ENCODE results near the gene BARHL1. TPM values are rescaled to one million over a fixed set of nuclear protein-coding genes. Genes with fewer than 3 reads are reported as not detected.

The BARHL1 gene
- 2.4 TPM for total RNA-seq (ENCODE audit: unreplicated experiment)
- long read RNA-seq = 0 reads

GRCh38 chr9:132582276-132582785, at the start of gene BARHL1:
TSS of gene BARHL1 (plus strand) at chr9:132582606. CDS start at chr9:132582798, 192 bp downstream.
- TF ChIP-seq CTCF (IDR thresholded peaks at IDR 0.05; ENCODE audit: unreplicated experiment) = no peak
- Mint-ChIP-seq H3K27ac (ENCODE audit: unreplicated experiment) (peak within 1 kb of the TSS; percentile 72), H3K36me3 (ENCODE audit: low read depth, unreplicated experiment) (peaks cover 4% of the 10 kb centered on the region), H3K27me3 (ENCODE audit: unreplicated experiment) (peaks cover 18% of the 10 kb centered on the region), H3K4me3 (ENCODE audit: unreplicated experiment) (peak within 1 kb of the TSS; percentile 86), H3K9me3 (ENCODE audit: unreplicated experiment) (no peaks in the 10 kb centered on the region), H3K4me1 (ENCODE audit: unreplicated experiment) (peaks cover 46% of the 10 kb centered on the region)
- DNase-seq (ENCODE audit: low spot score) = no peak

- no peak for DNase-seq (ENCODE audit: low spot score)
- Mint-ChIP-seq H3K9me3 (ENCODE audit: unreplicated experiment) (no peaks in the 10 kb centered on the region), H3K27ac (ENCODE audit: unreplicated experiment) (no peak overlapping the region), H3K4me1 (ENCODE audit: unreplicated experiment) (no peaks in the 10 kb centered on the region), H3K27me3 (ENCODE audit: unreplicated experiment) (no peaks in the 10 kb centered on the region), H3K4me3 (ENCODE audit: unreplicated experiment) (no peak overlapping the region), H3K36me3 (ENCODE audit: low read depth, unreplicated experiment) (no peaks in the 10 kb centered on the region)
- no peak for TF ChIP-seq CTCF (IDR thresholded peaks at IDR 0.05; ENCODE audit: unreplicated experiment)
Observed at GRCh38 chr9:132534832-132535231, 47.6 kb upstream of the BARHL1 start.

- DNase-seq (ENCODE audit: low spot score) = no peak
- H3K27me3 Mint-ChIP-seq (ENCODE audit: unreplicated experiment) = no peaks in the 10 kb centered on the region
- no peak overlapping the region for H3K27ac Mint-ChIP-seq (ENCODE audit: unreplicated experiment)
- no peaks in the 10 kb centered on the region for H3K36me3 Mint-ChIP-seq (ENCODE audit: low read depth, unreplicated experiment)
- no peaks in the 10 kb centered on the region for H3K9me3 Mint-ChIP-seq (ENCODE audit: unreplicated experiment)
- TF ChIP-seq CTCF (IDR thresholded peaks at IDR 0.05; ENCODE audit: unreplicated experiment) = no peak
- no peaks in the 10 kb centered on the region for H3K4me1 Mint-ChIP-seq (ENCODE audit: unreplicated experiment)
- H3K4me3 Mint-ChIP-seq (ENCODE audit: unreplicated experiment) = no peak overlapping the region
Observed at GRCh38 chr9:132536124-132536523, 46.3 kb upstream of the BARHL1 start.

GRCh38 chr9:132537352-132537751, 45.1 kb upstream of the BARHL1 start:
- Mint-ChIP-seq H3K9me3 (ENCODE audit: unreplicated experiment) (no peaks in the 10 kb centered on the region), H3K4me3 (ENCODE audit: unreplicated experiment) (no peak overlapping the region), H3K36me3 (ENCODE audit: low read depth, unreplicated experiment) (no peaks in the 10 kb centered on the region)

More at GRCh38 chr9:132537352-132537751, 45.1 kb upstream of the BARHL1 start:
- Mint-ChIP-seq H3K27ac (ENCODE audit: unreplicated experiment) (no peak overlapping the region), H3K4me1 (ENCODE audit: unreplicated experiment) (no peaks in the 10 kb centered on the region), H3K27me3 (ENCODE audit: unreplicated experiment) (no peaks in the 10 kb centered on the region)
- TF ChIP-seq CTCF (IDR thresholded peaks at IDR 0.05; ENCODE audit: unreplicated experiment) = no peak
- no peak for DNase-seq (ENCODE audit: low spot score)

All from endothelial cell (in vitro differentiated cells).